NCI-H345 treated with DMSO at 0.1 percent for 48 hours (cell line): ENCODE results near the gene HMG20A.

Experiments used
- DNase-seq: peaks from one replicate; lab custom pipeline; 2025; ENCODE audit not compliant: unreplicated experiment; lab: John Stamatoyannopoulos, UW

Gene HMG20A

DNA sequence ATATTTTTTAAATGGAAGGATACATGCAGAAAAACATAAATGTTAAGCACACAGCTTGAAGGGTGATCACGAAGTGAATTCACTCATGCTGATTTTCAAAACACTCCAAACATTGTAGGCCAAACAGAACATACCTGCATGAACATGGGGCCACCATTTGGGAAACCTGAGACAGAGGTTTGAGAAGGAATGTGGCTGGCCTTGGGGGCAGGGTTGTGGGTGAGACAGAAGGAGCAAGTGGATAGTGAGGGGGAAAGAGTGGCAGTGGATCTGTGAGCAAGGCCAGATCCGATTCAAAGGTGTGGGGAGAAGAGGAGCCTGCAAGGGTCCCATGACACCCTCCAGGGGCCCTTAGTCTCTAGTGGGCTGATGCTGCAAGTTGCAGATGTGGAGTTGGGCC, 94.9 kb downstream of the HMG20A start:
- DNase-seq: no peak

DNA sequence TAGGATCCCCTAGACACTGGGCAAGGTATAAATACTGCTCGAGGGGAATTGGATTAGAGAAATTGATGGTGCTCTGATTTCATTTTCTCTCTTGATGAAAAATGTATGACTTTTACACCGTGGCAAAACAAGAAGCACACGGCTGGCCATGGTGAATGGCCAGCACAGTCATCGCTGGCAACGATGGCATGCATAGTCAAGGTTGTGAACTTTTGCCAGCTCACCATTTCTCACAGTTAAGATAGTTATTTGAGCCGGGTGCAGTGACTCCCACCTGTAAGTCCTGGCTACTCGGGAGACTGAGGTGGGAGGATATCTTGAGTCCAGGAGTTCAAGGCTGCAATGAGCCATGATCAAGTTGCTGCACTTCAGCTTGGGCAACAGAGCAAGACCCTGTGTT, 95.4 kb downstream of the HMG20A start:
- no peak for DNase-seq

DNA sequence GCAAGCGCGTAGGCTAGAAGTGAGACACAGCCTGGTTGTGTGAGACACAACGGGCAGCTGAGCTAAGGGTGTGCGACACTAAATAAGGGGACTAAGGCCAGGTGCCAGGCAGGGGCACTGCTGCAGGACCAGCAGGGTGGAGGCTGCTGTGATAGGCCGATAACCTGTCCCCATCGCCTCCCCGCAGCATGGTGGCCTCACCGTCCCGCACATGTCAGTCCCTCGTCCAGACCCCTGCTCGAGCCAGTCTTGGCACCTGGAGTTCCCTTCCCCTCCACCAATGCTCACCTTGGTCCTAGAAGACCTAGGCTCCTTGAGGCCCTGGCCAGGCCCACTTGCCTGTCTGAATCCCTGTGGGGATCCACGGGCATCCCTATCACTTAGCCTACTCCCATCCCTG, 96.1 kb downstream of the HMG20A start:
- no peak for DNase-seq

DNA sequence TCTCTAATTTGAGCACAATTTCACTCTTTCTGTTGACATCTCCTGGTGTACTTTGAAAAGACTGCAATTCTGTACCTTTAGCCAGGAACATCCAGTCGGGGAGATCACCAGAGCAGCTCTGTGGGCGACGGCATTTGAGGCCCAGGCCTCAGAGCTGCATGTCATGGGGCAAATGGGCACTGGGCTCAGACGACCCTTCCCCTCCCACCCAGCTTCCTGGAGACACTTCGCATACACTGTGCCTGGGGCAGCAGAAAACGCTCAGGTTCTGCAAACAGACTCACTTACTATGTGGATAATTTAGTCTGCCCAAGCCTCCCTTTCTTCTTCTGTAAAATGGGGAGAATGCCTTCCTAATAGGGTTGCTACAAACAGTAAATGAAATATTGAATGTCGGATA, 96.9 kb downstream of the HMG20A start:
- DNase-seq: no peak

DNA sequence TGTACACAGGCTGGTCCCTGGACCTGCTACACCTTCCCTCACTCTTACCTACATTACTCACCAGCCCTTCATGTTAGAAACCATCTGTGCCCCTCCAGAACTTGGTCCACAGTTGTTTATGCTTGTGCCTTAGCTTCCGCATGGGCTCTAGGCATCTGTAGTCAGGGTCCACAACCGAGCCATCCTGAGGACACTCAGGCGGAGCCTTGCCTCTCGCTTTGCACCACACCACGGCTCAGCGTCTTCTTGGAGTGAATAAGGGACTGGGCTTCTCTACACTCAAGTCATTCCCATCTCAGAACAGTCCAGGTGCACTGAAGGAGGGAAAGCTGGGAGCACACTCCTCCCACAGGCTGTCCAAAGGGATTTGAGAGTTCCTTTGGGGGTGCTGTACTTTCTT, 97.8 kb downstream of the HMG20A start:
- no peak for DNase-seq

DNA sequence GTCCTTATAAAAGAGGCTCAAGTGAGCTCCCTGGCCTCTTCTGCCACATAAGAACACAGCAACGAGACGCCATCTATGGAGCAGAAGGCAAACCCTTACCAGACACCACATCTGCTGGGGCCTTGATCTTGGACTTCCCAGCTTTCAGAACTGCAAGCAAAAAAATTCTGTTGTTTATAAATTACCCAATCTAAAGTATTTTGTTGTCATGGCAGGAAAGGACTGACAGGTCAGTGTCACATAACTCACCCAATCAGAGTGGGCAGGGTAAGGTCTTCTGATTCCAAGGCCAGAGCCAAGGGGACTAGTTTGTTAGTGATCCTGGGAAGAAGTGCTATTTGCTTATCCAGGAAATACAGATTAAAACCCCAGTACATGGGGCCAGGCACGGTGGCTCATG, 98.9 kb downstream of the HMG20A start:
- no peak for DNase-seq

DNA sequence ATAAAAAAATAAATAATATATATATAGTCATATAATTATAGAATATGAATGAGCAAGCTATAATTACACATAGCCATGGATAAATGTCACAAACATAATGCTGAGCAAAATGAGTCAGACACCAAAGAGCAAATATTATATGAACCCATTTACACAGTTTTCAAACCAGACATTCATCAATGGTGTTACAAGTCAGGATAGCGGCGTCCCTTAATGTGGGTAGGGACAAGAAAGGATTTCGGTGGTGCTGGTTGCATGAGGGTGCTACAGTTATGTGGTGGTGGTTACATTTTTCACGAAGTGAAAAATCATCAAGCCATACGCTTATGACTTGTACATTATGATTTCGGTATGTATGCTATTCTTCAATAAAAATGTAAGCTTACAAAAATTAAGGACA, 100.5 kb downstream of the HMG20A start:
- DNase-seq: no peak

DNA sequence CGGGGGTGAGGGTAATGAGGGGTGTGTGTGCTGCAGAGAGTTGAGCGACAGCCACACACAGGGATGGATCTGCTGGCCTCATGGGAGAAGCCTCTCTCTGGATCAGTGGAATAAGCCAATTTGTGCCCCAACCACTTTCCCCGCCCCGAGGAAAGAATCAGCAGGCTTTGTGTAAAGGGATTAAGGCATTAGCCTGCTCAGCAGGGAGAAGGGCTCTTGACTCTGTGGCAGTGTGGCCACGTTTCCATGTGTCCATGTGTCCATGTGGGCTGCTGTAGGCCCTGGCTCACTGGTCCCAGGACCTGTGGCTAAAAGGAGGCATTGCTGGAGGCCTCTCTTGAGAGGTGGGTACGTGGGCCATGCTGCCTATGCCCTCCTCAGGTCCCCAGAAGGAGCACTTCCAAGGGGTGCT, 104.7 kb downstream of the HMG20A start:
- no peak for DNase-seq

DNA sequence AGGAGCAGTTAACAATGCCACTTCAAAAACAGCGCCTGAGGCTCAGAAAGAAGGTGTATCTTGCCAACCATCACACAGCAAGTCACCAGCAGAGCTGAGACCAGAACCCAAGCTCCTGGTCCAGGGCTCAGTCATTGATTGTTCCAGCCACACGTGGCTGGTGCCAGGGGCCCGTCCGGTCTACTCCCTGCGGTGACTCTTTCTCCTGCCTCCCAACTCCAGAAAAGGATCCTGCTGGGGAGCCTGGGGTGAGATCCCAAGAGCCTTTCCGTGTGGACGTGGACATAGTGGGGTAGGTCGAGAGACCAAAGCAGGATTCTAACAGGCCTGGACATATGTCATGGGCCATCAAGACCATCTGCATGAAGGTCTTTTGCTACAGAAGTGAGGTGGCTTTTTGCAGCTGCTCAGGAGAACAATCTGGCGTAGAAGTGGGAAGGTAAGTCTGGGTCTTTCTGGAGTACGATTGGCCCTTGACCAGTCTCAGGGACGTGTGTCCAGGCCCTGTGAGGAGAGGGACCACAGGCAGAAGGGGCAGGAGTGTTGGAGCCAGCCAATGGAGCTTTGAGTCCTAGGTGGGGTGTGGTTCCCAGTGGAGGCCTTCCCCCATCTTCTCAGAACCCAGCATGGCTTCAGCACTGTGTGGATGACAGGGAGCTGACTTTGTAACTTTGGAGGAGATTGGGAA, 105.4 kb downstream of the HMG20A start:
- DNase-seq: no peak

DNA sequence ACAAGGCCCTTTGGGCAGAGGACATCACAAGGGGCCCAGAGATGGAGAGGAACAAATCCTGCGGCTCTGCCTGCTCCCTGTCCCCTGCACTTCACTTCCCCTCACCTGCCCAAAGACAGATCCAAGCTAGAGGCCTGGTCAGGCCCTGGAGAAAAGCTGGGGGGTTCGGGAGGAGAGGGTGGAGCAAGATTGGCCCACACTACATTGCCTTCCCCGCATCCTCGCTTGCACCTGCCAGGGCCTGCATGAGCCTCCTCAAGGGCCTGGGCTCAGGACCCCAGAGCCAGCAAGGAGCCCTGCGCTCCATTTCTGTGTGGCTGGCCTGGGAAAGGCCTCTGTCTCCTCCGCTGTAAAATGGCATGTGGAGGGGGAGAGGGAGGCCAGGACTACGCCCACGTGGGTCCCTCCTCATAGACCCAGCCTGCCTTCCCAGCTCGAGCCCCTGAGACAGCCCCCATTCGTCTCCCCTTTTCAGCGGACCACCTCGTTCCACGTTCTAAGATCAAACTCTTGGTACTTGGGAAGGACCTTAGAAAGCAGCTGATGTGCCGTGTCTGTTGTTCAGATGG, 106.0 kb downstream of the HMG20A start:
- DNase-seq: no peak

DNA sequence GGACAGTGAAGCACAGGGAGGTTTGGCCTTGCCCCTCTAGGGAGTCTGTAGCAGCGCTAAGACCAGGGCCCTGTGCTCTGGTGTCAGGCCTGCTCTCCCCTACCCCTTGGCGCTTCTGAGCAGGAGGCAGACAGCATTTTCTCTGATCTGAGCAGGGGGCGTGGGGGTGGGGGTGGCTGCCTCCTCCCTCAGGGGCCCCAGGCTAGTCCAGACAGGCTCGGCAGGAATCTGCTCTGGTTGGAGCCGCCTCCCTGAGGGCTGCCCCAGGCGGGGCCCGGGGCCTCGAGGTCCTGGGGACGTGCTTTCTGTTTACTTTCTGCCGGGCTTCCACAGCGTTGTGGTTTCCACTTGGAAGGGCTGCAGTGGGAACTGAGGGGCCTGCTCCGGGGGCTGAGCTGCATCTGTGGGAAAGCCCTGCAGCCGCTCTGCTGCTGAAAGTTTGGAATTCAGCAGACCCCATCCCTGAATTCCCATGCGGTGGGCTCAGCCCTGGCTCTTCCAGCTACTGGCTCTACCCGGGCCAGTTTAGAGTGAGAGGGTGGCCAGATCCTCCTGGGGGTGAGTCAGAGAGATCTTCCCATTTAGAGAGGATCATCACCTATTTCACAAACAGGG, 106.6 kb downstream of the HMG20A start:
- DNase-seq: no peak

DNA sequence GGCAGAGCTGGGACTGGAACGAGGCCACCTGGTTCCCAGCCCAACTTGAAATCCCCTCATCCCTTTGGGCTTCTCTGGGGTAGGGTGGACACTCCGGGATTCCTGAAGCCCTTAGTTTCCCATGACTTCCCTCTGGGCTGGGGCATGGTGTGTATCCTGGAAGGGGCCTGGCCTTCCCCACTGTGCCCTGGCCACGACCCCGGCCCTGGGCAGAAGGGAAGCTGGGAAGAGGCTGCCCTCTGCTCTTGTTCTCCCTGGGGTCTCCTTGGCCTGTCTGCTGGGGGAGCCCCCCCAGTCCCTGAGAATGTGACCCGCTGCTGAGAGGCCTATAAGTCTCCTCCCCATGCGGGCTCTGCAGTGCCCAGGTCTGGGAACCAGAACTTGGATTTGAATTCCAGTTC, 107.1 kb downstream of the HMG20A start:
- no peak for DNase-seq

DNA sequence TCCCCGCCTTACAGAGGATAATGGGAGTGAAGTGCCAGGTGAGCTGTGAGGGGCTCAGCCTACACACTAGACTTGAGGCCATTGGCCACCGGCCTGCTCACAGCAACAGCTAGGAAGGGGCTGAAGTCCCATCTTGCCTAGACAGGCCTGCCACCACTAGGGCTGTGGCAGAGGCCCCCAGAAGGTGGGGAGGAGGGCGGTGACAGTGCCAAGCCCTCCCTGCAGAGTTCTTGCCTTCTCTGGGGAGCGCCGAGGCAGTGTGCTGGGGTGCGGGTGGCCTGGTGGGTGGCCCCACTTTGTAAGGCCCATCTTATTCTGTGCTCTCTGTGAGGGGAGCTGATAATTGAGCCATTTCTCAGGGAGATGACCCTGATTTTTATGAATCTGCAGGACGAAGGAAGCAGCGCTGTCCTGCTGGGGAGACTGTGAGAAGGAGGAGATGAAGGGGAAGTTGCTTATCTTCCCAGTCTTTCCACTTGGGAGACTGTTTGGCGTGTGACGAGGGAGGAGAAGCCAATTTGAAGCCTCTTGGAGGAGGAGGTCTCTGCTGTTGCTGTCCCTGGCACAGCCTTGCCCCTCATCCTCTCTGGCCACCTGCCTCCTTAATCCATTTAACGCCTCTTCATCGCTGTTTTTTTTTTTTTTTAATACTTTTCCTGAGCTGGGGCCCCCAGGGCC, 107.7 kb downstream of the HMG20A start:
- no peak for DNase-seq

DNA sequence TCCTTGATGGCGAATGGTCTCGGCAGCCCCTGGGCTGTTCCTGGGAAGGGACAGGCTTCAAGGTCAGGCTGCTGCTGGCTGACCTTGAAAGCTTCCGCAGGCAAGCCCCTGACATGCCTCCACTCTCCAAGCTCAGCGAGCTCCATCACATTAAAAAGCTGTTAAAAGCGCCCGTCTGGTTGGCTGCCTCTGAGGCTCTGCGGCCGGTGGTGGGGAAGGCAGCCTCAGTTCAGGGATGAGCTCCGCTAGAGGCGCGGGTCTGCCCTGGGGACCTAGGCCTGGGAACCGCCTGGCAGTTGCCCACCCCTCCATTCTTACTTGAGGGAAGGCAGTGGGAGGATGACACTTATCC, 108.3 kb downstream of the HMG20A start:
- no peak for DNase-seq

DNA sequence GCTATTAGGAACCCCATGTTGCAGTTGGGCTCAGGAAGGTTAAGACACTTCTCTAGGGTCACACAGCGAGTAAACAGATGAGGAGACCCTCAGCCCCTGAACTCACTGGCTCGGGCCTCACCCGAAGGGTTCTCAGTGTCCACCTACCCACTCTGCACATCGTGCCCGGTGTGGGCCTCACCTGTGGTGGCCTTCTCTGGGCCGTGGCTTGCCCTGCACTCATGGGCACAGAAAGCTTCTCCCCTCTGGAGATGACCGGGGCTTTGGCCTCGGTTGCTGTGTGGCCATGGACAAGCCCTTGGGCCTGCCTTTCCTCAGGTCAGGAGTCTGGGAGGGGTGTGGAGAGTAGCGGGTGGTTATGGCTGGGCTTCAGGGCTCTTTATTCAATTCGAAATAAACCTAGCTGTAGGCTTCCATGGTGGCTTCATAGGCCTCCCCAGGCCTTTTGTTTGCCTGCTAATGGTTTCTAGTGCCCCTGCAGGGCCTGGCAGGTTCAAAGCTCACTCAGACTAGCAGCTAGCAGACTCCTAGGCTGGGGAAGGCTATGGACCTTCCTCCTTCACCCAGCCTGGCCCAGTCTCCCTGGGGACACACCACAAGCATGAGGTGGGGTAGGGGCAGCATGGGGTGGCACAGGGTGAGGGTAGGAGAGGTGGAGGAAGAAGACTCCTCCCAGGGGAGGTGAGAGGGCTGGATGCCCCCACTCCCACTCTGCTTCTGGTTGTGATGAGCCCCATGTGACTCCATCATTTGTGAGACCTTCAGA, 108.9 kb downstream of the HMG20A start:
- no peak for DNase-seq

DNA sequence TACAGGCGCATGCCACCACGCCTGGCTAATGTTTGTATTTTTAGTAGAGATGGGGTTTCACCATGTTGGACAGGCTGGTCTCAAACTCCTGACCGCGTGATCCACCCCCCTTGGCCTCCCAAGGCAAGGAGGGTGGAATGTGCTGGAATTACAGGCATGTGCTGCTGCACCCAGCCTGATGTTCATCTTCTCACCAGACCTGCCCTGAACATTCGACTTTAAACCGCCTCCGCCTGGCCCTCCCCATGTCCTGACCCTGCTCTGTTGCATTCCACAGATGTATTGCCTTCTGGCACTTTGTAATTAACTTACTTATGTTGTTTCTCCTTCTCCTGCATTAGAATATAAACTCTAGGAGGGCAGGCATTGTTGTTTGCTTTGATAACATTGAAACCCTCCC, 109.9 kb downstream of the HMG20A start:
- DNase-seq: no peak

DNA sequence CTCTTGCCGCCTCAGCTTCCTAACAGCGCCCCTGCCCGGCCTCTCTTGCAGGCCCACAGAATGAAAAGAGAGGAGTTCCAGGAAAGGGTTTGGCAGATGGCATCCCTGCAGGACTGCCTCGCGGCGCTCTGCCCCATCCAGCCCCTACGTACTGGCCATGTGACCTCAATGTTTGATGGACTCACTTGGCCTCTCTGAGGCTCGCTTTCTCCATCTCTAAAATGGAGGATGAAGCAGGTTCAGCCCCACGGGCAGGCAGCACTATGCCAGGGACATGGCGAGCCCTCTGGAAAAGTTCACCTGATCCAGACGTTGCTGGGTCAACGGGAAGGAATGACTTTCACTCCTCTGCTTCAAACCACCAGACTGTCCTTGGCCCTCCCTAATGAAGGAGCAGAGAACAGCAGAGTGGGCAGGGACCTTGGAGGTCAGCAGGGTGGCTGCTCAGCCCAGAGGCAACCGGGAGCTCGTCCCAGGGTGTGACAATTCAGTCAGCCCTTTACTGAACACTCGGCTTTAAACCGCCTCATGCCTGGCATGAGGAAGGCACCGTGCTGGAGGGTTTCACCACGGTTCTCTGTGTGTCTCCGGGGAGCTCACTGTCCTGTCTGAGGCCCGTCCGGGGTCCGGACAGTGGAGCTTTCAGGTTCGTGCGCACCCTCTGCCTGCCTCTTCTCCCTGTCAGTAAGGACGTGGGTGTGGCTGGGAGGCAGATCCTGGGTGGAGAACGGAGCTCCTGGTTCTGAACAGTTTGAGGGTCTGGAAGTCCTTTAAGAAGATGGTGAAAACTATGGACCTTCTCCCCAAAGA, 110.7 kb downstream of the HMG20A start:
- DNase-seq: no peak

DNA sequence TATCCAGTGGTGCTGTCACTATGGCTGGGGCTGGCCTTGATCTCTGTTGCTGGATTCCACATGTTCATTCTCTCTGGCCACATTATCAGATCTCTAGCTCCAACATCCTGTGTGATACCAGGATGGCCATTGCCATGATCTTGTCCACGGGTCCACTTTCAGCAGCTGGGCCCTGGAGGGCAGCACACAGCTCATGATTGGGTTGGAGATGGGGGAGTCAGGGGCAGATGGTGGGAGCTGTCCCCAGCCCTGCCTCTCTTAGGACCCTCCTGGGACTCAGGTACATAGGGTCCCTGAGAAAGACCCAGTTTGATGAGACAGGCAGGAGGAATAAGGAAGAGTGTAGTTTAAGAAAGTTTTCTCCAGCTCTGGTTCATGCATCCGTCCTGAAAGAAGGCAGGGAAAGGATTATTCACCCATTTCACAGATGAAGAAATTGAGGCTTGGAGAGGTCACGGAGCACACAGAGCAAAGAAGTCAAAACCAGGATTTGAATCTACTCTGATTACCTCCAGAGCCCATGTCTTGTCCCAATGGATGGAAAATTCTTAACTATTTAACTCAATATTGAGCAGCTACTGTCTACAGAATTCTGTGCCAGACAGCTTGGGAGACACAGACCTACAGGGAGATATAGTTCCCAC, 111.5 kb downstream of the HMG20A start:
- no peak for DNase-seq

DNA sequence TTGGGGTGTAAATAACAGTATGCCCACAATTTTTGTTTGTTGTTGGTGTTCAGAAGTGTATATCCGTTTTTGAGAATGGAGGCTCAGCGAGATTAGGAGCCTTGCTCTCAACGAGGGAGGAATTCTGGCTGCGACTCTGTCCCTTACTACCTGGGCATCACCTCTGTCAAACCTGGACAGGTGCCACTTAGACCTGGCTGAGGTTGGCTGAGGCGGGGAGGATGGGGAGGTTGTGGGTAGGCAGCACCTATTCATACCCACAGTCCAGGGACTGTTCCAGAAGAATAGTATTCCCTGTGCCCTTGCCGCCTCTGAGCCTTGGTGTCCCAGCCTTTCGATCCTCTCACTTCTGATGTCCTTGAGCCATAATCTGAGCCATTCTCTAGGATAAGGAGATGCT, 112.2 kb downstream of the HMG20A start:
- DNase-seq: no peak
